SK-N-SH (cell line): Measurements from ENCODE around the gene CYP4B1. TPM values are rescaled to one million over a fixed set of nuclear protein-coding genes. Genes with fewer than 3 reads are reported as not detected.

Experiments
- CTCF ChIA-PET: fragments of 300-600, 350-600 bp; formaldehyde crosslinking; extraction: SDS; loops from one replicate; lab custom pipeline; 2021; lab: Yijun Ruan, JAX
- POLR2A ChIA-PET: fragments of 350-600 bp; sonication (Branson Sonifier 250); formaldehyde crosslinking; extraction: SDS; loops from one replicate; lab custom pipeline; 2020; ENCODE audit warnings: antibody characterized with exemption, inconsistent platforms; lab: Yijun Ruan, JAX
- DNase-seq: peaks from one replicate; pipeline ENCODE4 v3.0.0; 2012
- H2AFZ ChIP-seq: fragments of 200-600 bp; sonication (generic); 2 replicates; pipeline ENCODE4 v1.8.1; 2016; ENCODE audit warnings: antibody characterized with exemption, mild to moderate bottlenecking, low read depth
- H3F3A ChIP-seq: fragments of 200-600 bp; sonication (generic); replicated peaks from 2 replicates; pipeline ENCODE3; 2016; ENCODE audit warnings: antibody characterized with exemption, mild to moderate bottlenecking; ENCODE audit not compliant: insufficient read depth
- H3K27ac ChIP-seq, 2 experiments: fragments of 200-500 bp in 1 of 2; fragments of 200-600 bp in 1 of 2; sonication (Bioruptor generic) in 1 of 2; sonication (generic), shearing (Covaris generic) in 1 of 2; 2 replicates each; pipeline versions ENCODE4 v1.5.1 to v1.6.1; 2014 to 2016; ENCODE audit warnings: low read depth in 2 of 2, inconsistent platforms in 1 of 2, low read length in 1 of 2, mild to moderate bottlenecking in 1 of 2, mixed read lengths in 1 of 2
- H3K27me3 ChIP-seq: fragments of 200-600 bp; sonication (generic), shearing (Covaris generic); 2 replicates; pipeline ENCODE4 v1.6.1; 2016; ENCODE audit warnings: mixed run types; ENCODE audit not compliant: insufficient read depth
- H3K36me3 ChIP-seq, 2 experiments: fragments of 200-500 bp in 1 of 2; fragments of 200-600 bp in 1 of 2; sonication (Bioruptor generic) in 1 of 2; sonication (generic) in 1 of 2; replicated peaks in 1 of 2; 2 replicates each; pipeline versions ENCODE3 to v1.5.1; 2014 to 2016; ENCODE audit warnings: low read length in 1 of 2, mild to moderate bottlenecking in 1 of 2; ENCODE audit not compliant: insufficient read depth in 2 of 2, control insufficient read depth in 1 of 2
- H3K4me1 ChIP-seq, 2 experiments: fragments of 200-500 bp in 1 of 2; fragments of 200-600 bp in 1 of 2; sonication (Bioruptor generic) in 1 of 2; sonication (generic), shearing (Covaris generic) in 1 of 2; 2 replicates each; pipeline versions ENCODE4 v1.5.1 to v1.6.1; 2014 to 2016; ENCODE audit warnings: low read depth in 1 of 2, low read length in 1 of 2, mixed run types in 1 of 2; ENCODE audit not compliant: insufficient read depth in 2 of 2, control insufficient read depth in 1 of 2
- H3K4me2 ChIP-seq: fragments of 200-600 bp; sonication (generic), shearing (Covaris generic); 2 replicates; pipeline ENCODE4 v1.6.1; 2017; ENCODE audit warnings: mixed run types
- H3K4me3 ChIP-seq, 2 experiments: fragments of 200-500 bp in 1 of 2; fragments of 200-600 bp in 1 of 2; sonication (Bioruptor generic) in 1 of 2; sonication (generic), shearing (Covaris generic) in 1 of 2; 2 replicates each; pipeline versions ENCODE4 v1.5.1 to v1.8.1; 2014 to 2016; ENCODE audit warnings: low read depth in 2 of 2, inconsistent platforms in 1 of 2, low read length in 1 of 2, mild to moderate bottlenecking in 1 of 2, mixed read lengths in 1 of 2, moderate library complexity in 1 of 2
- H3K79me2 ChIP-seq: fragments of 200-600 bp; sonication (generic); 2 replicates; pipeline ENCODE4 v1.8.1; 2017; ENCODE audit warnings: mild to moderate bottlenecking; ENCODE audit not compliant: insufficient read depth
- H3K9ac ChIP-seq: fragments of 200-600 bp; sonication (generic); 2 replicates; pipeline ENCODE4 v1.6.1; 2017; ENCODE audit warnings: mixed run types
- H3K9me2 ChIP-seq: fragments of 200-600 bp; sonication (generic); 2 replicates; pipeline ENCODE4 v1.6.1; 2017; ENCODE audit warnings: mixed run types
- H3K9me3 ChIP-seq: fragments of 200-600 bp; sonication (generic); 2 replicates; pipeline ENCODE4 v1.6.1; 2017; ENCODE audit warnings: mixed run types, mild to moderate bottlenecking, moderate library complexity
- H4K20me1 ChIP-seq: fragments of 200-600 bp; sonication (generic); 2 replicates; pipeline ENCODE4 v1.6.1; 2017; ENCODE audit warnings: mild to moderate bottlenecking, mixed run types; ENCODE audit not compliant: insufficient read depth
- CHD2 ChIP-seq: fragments of 150-350 bp; IDR thresholded peaks from 2 replicates; pipeline ENCODE4 v1.6.1; 2018; ENCODE audit warnings: low read length; ENCODE audit not compliant: partially characterized antibody
- FOSL2 ChIP-seq: IDR thresholded peaks from 2 replicates; pipeline ENCODE4 v1.4.0; 2012; ENCODE audit warnings: low read depth, mild to moderate bottlenecking, moderate library complexity, borderline replicate concordance
- FOXM1 ChIP-seq: IDR thresholded peaks from 2 replicates; pipeline ENCODE4 v1.4.0; 2012; ENCODE audit warnings: low read depth, mild to moderate bottlenecking
- GABPA ChIP-seq: IDR thresholded peaks from 2 replicates; pipeline ENCODE4 v1.4.0; 2012; ENCODE audit warnings: low read depth, mild to moderate bottlenecking
- GATA2 ChIP-seq: sonication (generic); formaldehyde crosslinking; IDR thresholded peaks from 2 replicates; pipeline ENCODE4 v1.5.0; 2020; ENCODE audit warnings: mild to moderate bottlenecking, missing genetic modification reagents
- JUND ChIP-seq: IDR thresholded peaks from 2 replicates; pipeline ENCODE4 v1.4.0; 2012
- MEF2A ChIP-seq: IDR thresholded peaks from 2 replicates; pipeline ENCODE4 v1.4.0; 2012; ENCODE audit warnings: low read depth, borderline replicate concordance
- RAD21 ChIP-seq: IDR thresholded peaks from 2 replicates; pipeline ENCODE4 v1.6.1; 2012; ENCODE audit warnings: mild to moderate bottlenecking, low read length
- RCOR1 ChIP-seq: fragments of 150-350 bp; IDR thresholded peaks from 2 replicates; pipeline ENCODE4 v1.6.1; 2017; ENCODE audit warnings: antibody characterized with exemption, low read length
- RFX5 ChIP-seq: IDR thresholded peaks from 2 replicates; pipeline ENCODE4 v1.6.1; 2012; ENCODE audit warnings: mild to moderate bottlenecking, improper control_type of control experiment, low read length
- RXRA ChIP-seq: IDR thresholded peaks from 2 replicates; pipeline ENCODE4 v1.4.0; 2012; ENCODE audit warnings: low read depth, mild to moderate bottlenecking, borderline replicate concordance
- TEAD4 ChIP-seq: IDR thresholded peaks from 2 replicates; pipeline ENCODE4 v1.4.0; 2012; ENCODE audit warnings: mild to moderate bottlenecking, borderline replicate concordance; ENCODE audit not compliant: insufficient read depth
- WGBS: methylation state at CpG from one replicate; pipeline ENCODE4 v1.1.6; 2017; ENCODE audit warnings: low lambda C conversion rate; 5-methylcytosine and 5-hydroxymethylcytosine counted together
- polyA plus RNA-seq, 3 experiments: library from polyadenylated mRNA; depleted of rRNA; stranded (reverse); fragments of >200 nt; gene quantifications; 2 replicates each; pipeline ENCODE4 v1.2.3, GENCODE V29; 2012
- TF ChIP-seq, protein P1 (sequence below): IDR thresholded peaks from 2 replicates; pipeline ENCODE4 v1.6.1; 2012; ENCODE audit warnings: mild to moderate bottlenecking, low read depth, low read length, moderate library complexity
- TF ChIP-seq, protein P2 (sequence below): fragments of 150-350 bp; IDR thresholded peaks from 2 replicates; pipeline ENCODE4 v1.6.1; 2016; ENCODE audit warnings: mild to moderate bottlenecking, low read depth, low read length
- TF ChIP-seq, protein P3 (sequence below): IDR thresholded peaks from 2 replicates; pipeline ENCODE4; 2012
- TF ChIP-seq, protein P4 (sequence below): IDR thresholded peaks from 2 replicates; pipeline ENCODE4 v1.4.0; 2012; ENCODE audit warnings: low read depth, borderline replicate concordance
- TF ChIP-seq, protein P5 (sequence below): fragments of 150-350 bp; IDR thresholded peaks from 2 replicates; pipeline ENCODE4 v1.6.1; 2017; ENCODE audit warnings: antibody characterized with exemption, low read length, low read depth, borderline replicate concordance

Gene CYP4B1
- polyA plus RNA-seq, 1 of the 3 experiments (the other 2 are of a cell fraction), result not detected

DNA sequence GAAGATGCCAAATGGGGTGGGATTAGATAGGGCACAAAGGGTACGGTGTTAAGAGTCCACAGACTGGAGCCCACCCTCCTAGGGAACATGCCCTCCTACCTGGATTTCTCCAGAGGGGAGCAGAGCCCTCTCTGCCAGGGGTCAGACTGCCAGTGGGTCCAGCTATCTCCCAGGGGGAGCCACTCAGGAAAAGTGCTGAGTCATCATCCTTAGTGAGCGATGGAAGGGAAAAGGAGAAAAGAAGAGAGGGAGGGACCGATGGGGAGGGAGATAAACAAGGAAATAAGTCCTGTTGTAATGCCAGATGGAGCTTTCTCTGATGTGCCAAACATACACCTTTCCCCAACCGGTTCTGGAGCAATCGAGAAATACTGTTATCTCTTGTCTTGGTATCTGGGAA, 30.4 kb upstream of the CYP4B1 start:
- whole genome bisulfite sequencing, result 28% methylated on average over 5 of the region's 5 CpGs
- H3K4me3 ChIP-seq, result no peak overlapping the region
- ChIA-PET CTCF (interaction anchor here (0.9 to 1.9 kb wide), 2 partner anchors 8 to 16 kb away, joined by 3 to 4 read pairs; no protein-coding TSS in a partner anchor), POLR2A (no interaction called here)
- H3K9me2 ChIP-seq, result no peaks in the 10 kb centered on the region
- no peaks in the 10 kb centered on the region; the same call in 1 of the 2 replicates for H3K27me3 ChIP-seq
- no peak overlapping the region for H2AFZ ChIP-seq
- no peak overlapping the region for H3K4me2 ChIP-seq
- H3K79me2 ChIP-seq, result no peaks in the 10 kb centered on the region
- TF ChIP-seq GATA2, result no peak
- no peak for TF ChIP-seq MEF2A
- no peak for TF ChIP-seq JUND
- no peak for TF ChIP-seq RAD21
- no peak for TF ChIP-seq GABPA
- TF ChIP-seq, protein P1, sequence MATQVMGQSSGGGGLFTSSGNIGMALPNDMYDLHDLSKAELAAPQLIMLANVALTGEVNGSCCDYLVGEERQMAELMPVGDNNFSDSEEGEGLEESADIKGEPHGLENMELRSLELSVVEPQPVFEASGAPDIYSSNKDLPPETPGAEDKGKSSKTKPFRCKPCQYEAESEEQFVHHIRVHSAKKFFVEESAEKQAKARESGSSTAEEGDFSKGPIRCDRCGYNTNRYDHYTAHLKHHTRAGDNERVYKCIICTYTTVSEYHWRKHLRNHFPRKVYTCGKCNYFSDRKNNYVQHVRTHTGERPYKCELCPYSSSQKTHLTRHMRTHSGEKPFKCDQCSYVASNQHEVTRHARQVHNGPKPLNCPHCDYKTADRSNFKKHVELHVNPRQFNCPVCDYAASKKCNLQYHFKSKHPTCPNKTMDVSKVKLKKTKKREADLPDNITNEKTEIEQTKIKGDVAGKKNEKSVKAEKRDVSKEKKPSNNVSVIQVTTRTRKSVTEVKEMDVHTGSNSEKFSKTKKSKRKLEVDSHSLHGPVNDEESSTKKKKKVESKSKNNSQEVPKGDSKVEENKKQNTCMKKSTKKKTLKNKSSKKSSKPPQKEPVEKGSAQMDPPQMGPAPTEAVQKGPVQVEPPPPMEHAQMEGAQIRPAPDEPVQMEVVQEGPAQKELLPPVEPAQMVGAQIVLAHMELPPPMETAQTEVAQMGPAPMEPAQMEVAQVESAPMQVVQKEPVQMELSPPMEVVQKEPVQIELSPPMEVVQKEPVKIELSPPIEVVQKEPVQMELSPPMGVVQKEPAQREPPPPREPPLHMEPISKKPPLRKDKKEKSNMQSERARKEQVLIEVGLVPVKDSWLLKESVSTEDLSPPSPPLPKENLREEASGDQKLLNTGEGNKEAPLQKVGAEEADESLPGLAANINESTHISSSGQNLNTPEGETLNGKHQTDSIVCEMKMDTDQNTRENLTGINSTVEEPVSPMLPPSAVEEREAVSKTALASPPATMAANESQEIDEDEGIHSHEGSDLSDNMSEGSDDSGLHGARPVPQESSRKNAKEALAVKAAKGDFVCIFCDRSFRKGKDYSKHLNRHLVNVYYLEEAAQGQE, result no peak
- no peak for TF ChIP-seq RCOR1
- no peak for TF ChIP-seq RFX5
- no peak for TF ChIP-seq CHD2
- no peak for TF ChIP-seq TEAD4
- no peak for TF ChIP-seq RXRA
- TF ChIP-seq, protein P2, sequence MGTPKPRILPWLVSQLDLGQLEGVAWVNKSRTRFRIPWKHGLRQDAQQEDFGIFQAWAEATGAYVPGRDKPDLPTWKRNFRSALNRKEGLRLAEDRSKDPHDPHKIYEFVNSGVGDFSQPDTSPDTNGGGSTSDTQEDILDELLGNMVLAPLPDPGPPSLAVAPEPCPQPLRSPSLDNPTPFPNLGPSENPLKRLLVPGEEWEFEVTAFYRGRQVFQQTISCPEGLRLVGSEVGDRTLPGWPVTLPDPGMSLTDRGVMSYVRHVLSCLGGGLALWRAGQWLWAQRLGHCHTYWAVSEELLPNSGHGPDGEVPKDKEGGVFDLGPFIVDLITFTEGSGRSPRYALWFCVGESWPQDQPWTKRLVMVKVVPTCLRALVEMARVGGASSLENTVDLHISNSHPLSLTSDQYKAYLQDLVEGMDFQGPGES, result no peak
- TF ChIP-seq, protein P3, sequence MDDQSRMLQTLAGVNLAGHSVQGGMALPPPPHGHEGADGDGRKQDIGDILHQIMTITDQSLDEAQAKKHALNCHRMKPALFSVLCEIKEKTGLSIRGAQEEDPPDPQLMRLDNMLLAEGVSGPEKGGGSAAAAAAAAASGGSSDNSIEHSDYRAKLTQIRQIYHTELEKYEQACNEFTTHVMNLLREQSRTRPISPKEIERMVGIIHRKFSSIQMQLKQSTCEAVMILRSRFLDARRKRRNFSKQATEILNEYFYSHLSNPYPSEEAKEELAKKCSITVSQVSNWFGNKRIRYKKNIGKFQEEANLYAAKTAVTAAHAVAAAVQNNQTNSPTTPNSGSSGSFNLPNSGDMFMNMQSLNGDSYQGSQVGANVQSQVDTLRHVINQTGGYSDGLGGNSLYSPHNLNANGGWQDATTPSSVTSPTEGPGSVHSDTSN, result no peak
- no peak for TF ChIP-seq FOXM1
- TF ChIP-seq, protein P4, sequence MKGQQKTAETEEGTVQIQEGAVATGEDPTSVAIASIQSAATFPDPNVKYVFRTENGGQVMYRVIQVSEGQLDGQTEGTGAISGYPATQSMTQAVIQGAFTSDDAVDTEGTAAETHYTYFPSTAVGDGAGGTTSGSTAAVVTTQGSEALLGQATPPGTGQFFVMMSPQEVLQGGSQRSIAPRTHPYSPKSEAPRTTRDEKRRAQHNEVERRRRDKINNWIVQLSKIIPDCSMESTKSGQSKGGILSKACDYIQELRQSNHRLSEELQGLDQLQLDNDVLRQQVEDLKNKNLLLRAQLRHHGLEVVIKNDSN, result no peak
- TF ChIP-seq, protein P5, sequence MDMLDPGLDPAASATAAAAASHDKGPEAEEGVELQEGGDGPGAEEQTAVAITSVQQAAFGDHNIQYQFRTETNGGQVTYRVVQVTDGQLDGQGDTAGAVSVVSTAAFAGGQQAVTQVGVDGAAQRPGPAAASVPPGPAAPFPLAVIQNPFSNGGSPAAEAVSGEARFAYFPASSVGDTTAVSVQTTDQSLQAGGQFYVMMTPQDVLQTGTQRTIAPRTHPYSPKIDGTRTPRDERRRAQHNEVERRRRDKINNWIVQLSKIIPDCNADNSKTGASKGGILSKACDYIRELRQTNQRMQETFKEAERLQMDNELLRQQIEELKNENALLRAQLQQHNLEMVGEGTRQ, result no peak
- TF ChIP-seq FOSL2, result no peak
- no peaks in the 10 kb centered on the region for H3K9me3 ChIP-seq
- no peak overlapping the region for H3K27ac ChIP-seq
- no peak for DNase-seq
- no peaks in the 10 kb centered on the region for H3K36me3 ChIP-seq
- H3F3A ChIP-seq, result no peaks in the 10 kb centered on the region
- no peak overlapping the region for H3K9ac ChIP-seq
- H3K4me1 ChIP-seq, result no peaks in the 10 kb centered on the region
- H4K20me1 ChIP-seq, result no peaks in the 10 kb centered on the region
